GM19099 (cell line): ENCODE data around the gene MINK1.

ENCODE experiments used
- POLR2A ChIP-seq: IDR thresholded peaks from 3 replicates; pipeline ENCODE4 v1.6.1; 2011; ENCODE audit warnings: low read depth; ENCODE audit not compliant: insufficient read length; ENCODE audit errors: extremely low read depth

Gene MINK1

GRCh38 chr17:4806456-4806776 is 26.7 kb upstream of the MINK1 start:
- no peak for TF ChIP-seq POLR2A

- peak; percentile 74 for TF ChIP-seq POLR2A
Measured at GRCh38 chr17:4806777-4807604, 26.1 kb upstream of the MINK1 start, which contains the start of gene PLD2. PLD2 (plus strand) TSS chr17:4807152; CDS start chr17:4807773, 621 bp downstream.

- no peak for TF ChIP-seq POLR2A
Measured at GRCh38 chr17:4807605-4808377, 25.3 kb upstream of the MINK1 start.

- TF ChIP-seq POLR2A: no peak
Measured at GRCh38 chr17:4808378-4808767, 24.8 kb upstream of the MINK1 start.

- no peak for TF ChIP-seq POLR2A
Measured at GRCh38 chr17:4810696-4811290, 22.3 kb upstream of the MINK1 start.

- no peak for TF ChIP-seq POLR2A
Measured at GRCh38 chr17:4811471-4811870, 21.7 kb upstream of the MINK1 start.

GRCh38 chr17:4812690-4813089 is 20.4 kb upstream of the MINK1 start:
- TF ChIP-seq POLR2A: no peak

GRCh38 chr17:4815043-4815675 is 18.0 kb upstream of the MINK1 start:
- no peak for TF ChIP-seq POLR2A

GRCh38 chr17:4816826-4817225 is 16.3 kb upstream of the MINK1 start:
- TF ChIP-seq POLR2A: no peak

GRCh38 chr17:4818276-4818675 is 14.9 kb upstream of the MINK1 start:
- no peak for TF ChIP-seq POLR2A

- TF ChIP-seq POLR2A: no peak
Measured at GRCh38 chr17:4822835-4823234, 10.3 kb upstream of the MINK1 start.

- TF ChIP-seq POLR2A: no peak
Measured at GRCh38 chr17:4823373-4824089, 9.6 kb upstream of the MINK1 start.

- no peak for TF ChIP-seq POLR2A
Measured at GRCh38 chr17:4827399-4827798, 5.7 kb upstream of the MINK1 start.

GRCh38 chr17:4833941-4834680 is 971 bp downstream of the MINK1 start:
- TF ChIP-seq POLR2A: no peak

GRCh38 chr17:4834681-4835020 is 1.5 kb downstream of the MINK1 start:
- no peak for TF ChIP-seq POLR2A

GRCh38 chr17:4836221-4836620 is 3.1 kb downstream of the MINK1 start:
- TF ChIP-seq POLR2A: no peak
